HAP-1 (cell line): ENCODE measurements around the gene ROGDI.

Source experiments
- DNase-seq, 2 experiments: peaks; one replicate each; pipeline ENCODE4 v3.0.0-alpha.2; 2016 to 2020; ENCODE audit warnings: low spot score in 2 of 2
- H3K27me3 ChIP-seq: fragments of 250-450 bp; sonication (Bioruptor Pico); 2 replicates; pipeline ENCODE4 v1.5.1; 2020; ENCODE audit warnings: low read depth, mild to moderate bottlenecking, moderate library complexity
- H3K36me3 ChIP-seq: fragments of 250-450 bp; sonication (Bioruptor Pico); replicated peaks from 2 replicates; pipeline ENCODE4 v1.5.1; 2020; ENCODE audit warnings: mild to moderate bottlenecking
- H3K4me1 ChIP-seq: fragments of 250-450 bp; sonication (Bioruptor Pico); 2 replicates; pipeline ENCODE4 v1.5.1; 2020; ENCODE audit warnings: mild to moderate bottlenecking
- H3K4me3 ChIP-seq: fragments of 250-450 bp; sonication (Bioruptor Pico); 2 replicates; pipeline ENCODE4 v1.5.1; 2020; ENCODE audit warnings: mild to moderate bottlenecking, moderate library complexity
- H3K9me3 ChIP-seq: fragments of 250-450 bp; sonication (Bioruptor Pico); 2 replicates; pipeline ENCODE4 v1.5.1; 2020; ENCODE audit warnings: mild to moderate bottlenecking, moderate library complexity
- in situ Hi-C: fragments of 300-500 bp; cut with MboI; formaldehyde crosslinking; loops from 3 replicates; pipeline ENCODE4 v1.14.3; 2020; ENCODE audit warnings: low sequenced_read_pairs, inconsistent platforms, mixed read lengths

The ROGDI gene

GRCh38 chr16:4760221-4760910 is 42.1 kb downstream of the ROGDI start:
- no peaks in the 10 kb centered on the region for H3K27me3 ChIP-seq
- no peak overlapping the region for H3K4me3 ChIP-seq
- peaks cover 2% of the 10 kb centered on the region; the same call in 1 of the 2 replicates for H3K9me3 ChIP-seq
- in situ Hi-C loops = no loop called here
- peaks cover 74% of the 10 kb centered on the region for H3K36me3 ChIP-seq
- H3K4me1 ChIP-seq = no peaks in the 10 kb centered on the region
- DNase-seq = no peak

GRCh38 chr16:4755687-4756086 is 46.7 kb downstream of the ROGDI start:
- Histone ChIP-seq H3K36me3 (peaks cover 77% of the 10 kb centered on the region), H3K4me1 (no peaks in the 10 kb centered on the region), H3K4me3 (no peak overlapping the region), H3K27me3 (no peaks in the 10 kb centered on the region), H3K9me3 (peaks cover 5% of the 10 kb centered on the region)
- DNase-seq = no peak
- in situ Hi-C loops = loop anchor here (10.0 kb wide), 1 partner anchor 199 kb away; the partner anchor contains the start of gene SEC14L5

- in situ Hi-C loops = loop anchor here (10.0 kb wide), 1 partner anchor 200 kb away; the partner anchor contains the start of gene SEC14L5
Measured at GRCh38 chr16:4754865-4755264, 47.6 kb downstream of the ROGDI start.

GRCh38 chr16:4753227-4753626 is 49.2 kb downstream of the ROGDI start:
- DNase-seq = no peak
- peaks cover 5% of the 10 kb centered on the region for H3K9me3 ChIP-seq
- in situ Hi-C loops = loop anchor here (10.0 kb wide), 1 partner anchor 202 kb away; the partner anchor contains the start of gene SEC14L5
- peaks cover 59% of the 10 kb centered on the region for H3K36me3 ChIP-seq
- no peaks in the 10 kb centered on the region for H3K4me1 ChIP-seq
- no peak overlapping the region for H3K4me3 ChIP-seq
- H3K27me3 ChIP-seq = no peaks in the 10 kb centered on the region

More at GRCh38 chr16:4754865-4755264, 47.6 kb downstream of the ROGDI start:
- H3K27me3 ChIP-seq = no peaks in the 10 kb centered on the region
- no peaks in the 10 kb centered on the region for H3K4me1 ChIP-seq
- no peak overlapping the region for H3K4me3 ChIP-seq
- no peak for DNase-seq
- peaks cover 69% of the 10 kb centered on the region for H3K36me3 ChIP-seq
- peaks cover 5% of the 10 kb centered on the region for H3K9me3 ChIP-seq

- H3K4me1 ChIP-seq = no peaks in the 10 kb centered on the region
- no peak for DNase-seq
- peaks cover 55% of the 10 kb centered on the region for H3K36me3 ChIP-seq
- in situ Hi-C loops = loop anchor here (10.0 kb wide), 1 partner anchor 202 kb away; the partner anchor contains the start of gene SEC14L5
- no peak overlapping the region for H3K4me3 ChIP-seq
- no peaks in the 10 kb centered on the region for H3K27me3 ChIP-seq
- peaks cover 5% of the 10 kb centered on the region for H3K9me3 ChIP-seq
Measured at GRCh38 chr16:4752351-4753100, 49.9 kb downstream of the ROGDI start.

GRCh38 chr16:4750896-4751295 is 51.5 kb downstream of the ROGDI start:
- Histone ChIP-seq H3K9me3 (peaks cover 4% of the 10 kb centered on the region), H3K4me1 (no peaks in the 10 kb centered on the region), H3K36me3 (peaks cover 41% of the 10 kb centered on the region), H3K4me3 (no peak overlapping the region), H3K27me3 (no peaks in the 10 kb centered on the region)
- in situ Hi-C loops = loop anchor here (10.0 kb wide), 1 partner anchor 204 kb away; the partner anchor contains the start of gene SEC14L5
- no peak for DNase-seq

- DNase-seq = no peak
- H3K36me3 ChIP-seq = peaks cover 29% of the 10 kb centered on the region
- in situ Hi-C loops = loop anchor here (10.0 kb wide), 1 partner anchor 205 kb away; the partner anchor contains the start of gene SEC14L5
Measured at GRCh38 chr16:4749700-4750257, 52.7 kb downstream of the ROGDI start.

GRCh38 chr16:4748682-4749411 is 53.6 kb downstream of the ROGDI start:
- peaks cover 28% of the 10 kb centered on the region for H3K36me3 ChIP-seq
- no peaks in the 10 kb centered on the region for H3K9me3 ChIP-seq
- no peaks in the 10 kb centered on the region for H3K4me1 ChIP-seq
- no peak for DNase-seq
- no peaks in the 10 kb centered on the region for H3K27me3 ChIP-seq
- in situ Hi-C loops = no loop called here
- no peak overlapping the region for H3K4me3 ChIP-seq

More at GRCh38 chr16:4749700-4750257, 52.7 kb downstream of the ROGDI start:
- Histone ChIP-seq H3K4me3 (no peak overlapping the region), H3K9me3 (no peaks in the 10 kb centered on the region), H3K27me3 (no peaks in the 10 kb centered on the region), H3K4me1 (no peaks in the 10 kb centered on the region)

GRCh38 chr16:4747906-4748681 is 54.3 kb downstream of the ROGDI start:
- Histone ChIP-seq H3K4me3 (no peak overlapping the region), H3K36me3 (peaks cover 22% of the 10 kb centered on the region), H3K4me1 (no peaks in the 10 kb centered on the region)

GRCh38 chr16:4746991-4747574 is 55.4 kb downstream of the ROGDI start:
- DNase-seq = no peak
- Histone ChIP-seq H3K27me3 (no peaks in the 10 kb centered on the region), H3K4me1 (no peaks in the 10 kb centered on the region), H3K4me3 (no peak overlapping the region), H3K9me3 (no peaks in the 10 kb centered on the region), H3K36me3 (peaks cover 12% of the 10 kb centered on the region)
- in situ Hi-C loops = no loop called here

More at GRCh38 chr16:4747906-4748681, 54.3 kb downstream of the ROGDI start:
- Histone ChIP-seq H3K27me3 (no peaks in the 10 kb centered on the region), H3K9me3 (no peaks in the 10 kb centered on the region)
- in situ Hi-C loops = no loop called here
- DNase-seq = no peak
